Fibroblast of lung (primary cell): ENCODE results near the gene OR10X1.

Source experiments
- EZH2 ChIP-seq: IDR thresholded peaks from 2 replicates; pipeline ENCODE4 v1.5.1; 2012; ENCODE audit warnings: low read length, control low read depth, mild to moderate bottlenecking; ENCODE audit errors: missing control alignments
- TF ChIP-seq, protein P1 (sequence below), 2 donors: IDR thresholded peaks in 1 of 2; conservative IDR thresholded peaks in 1 of 2; 1 replicate in 1 of 2; 2 replicates in 1 of 2; pipeline ENCODE4 v1.5.1; 2011 to 2012; ENCODE audit warnings: low read length in 2 of 2, control low read depth in 1 of 2, inconsistent platforms in 1 of 2, low read depth in 1 of 2, mild to moderate bottlenecking in 1 of 2

DNA sequence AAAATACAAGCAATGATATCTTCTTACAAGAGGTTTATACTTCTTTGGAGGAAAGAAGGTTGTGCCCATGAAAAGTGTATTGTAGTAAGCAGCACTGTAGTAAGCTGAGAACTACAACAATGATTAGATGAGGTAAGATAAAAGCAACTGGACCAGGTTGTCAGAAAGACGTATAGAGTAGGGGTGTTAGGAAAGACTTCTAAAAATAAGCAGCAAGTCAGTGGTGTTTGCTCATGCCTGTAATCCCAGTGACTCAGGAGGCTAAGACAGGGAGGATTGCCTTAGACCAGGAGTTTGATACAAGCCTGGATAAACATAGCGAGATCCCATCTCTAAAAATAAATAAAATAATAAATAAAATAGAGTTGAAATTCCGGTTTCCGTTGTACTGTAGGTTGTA lies 4.3 kb upstream of the OR10X1 start:
- TF ChIP-seq, protein P1, sequence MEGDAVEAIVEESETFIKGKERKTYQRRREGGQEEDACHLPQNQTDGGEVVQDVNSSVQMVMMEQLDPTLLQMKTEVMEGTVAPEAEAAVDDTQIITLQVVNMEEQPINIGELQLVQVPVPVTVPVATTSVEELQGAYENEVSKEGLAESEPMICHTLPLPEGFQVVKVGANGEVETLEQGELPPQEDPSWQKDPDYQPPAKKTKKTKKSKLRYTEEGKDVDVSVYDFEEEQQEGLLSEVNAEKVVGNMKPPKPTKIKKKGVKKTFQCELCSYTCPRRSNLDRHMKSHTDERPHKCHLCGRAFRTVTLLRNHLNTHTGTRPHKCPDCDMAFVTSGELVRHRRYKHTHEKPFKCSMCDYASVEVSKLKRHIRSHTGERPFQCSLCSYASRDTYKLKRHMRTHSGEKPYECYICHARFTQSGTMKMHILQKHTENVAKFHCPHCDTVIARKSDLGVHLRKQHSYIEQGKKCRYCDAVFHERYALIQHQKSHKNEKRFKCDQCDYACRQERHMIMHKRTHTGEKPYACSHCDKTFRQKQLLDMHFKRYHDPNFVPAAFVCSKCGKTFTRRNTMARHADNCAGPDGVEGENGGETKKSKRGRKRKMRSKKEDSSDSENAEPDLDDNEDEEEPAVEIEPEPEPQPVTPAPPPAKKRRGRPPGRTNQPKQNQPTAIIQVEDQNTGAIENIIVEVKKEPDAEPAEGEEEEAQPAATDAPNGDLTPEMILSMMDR (conservative IDR thresholded peaks at IDR 0.05 in 1 of 2, IDR thresholded peaks at IDR 0.05 in 1 of 2; ENCODE audit: low read depth in 1 of 2, low read length in 2 of 2), result no peak
- TF ChIP-seq EZH2, result no peak
